GM10266 (cell line): Measurements from ENCODE around the gene GALNT15.

ENCODE experiments used
- DNase-seq: peaks from one replicate; pipeline ENCODE4 v3.0.0; 2012; ENCODE audit errors: extremely low spot score
- TF ChIP-seq, protein P1 (sequence below): IDR thresholded peaks from 2 replicates; pipeline ENCODE4 v1.5.1; 2012; ENCODE audit warnings: mild to moderate bottlenecking, low read depth; ENCODE audit not compliant: control insufficient read depth, insufficient read depth; ENCODE audit errors: missing control alignments

The GALNT15 gene

DNA sequence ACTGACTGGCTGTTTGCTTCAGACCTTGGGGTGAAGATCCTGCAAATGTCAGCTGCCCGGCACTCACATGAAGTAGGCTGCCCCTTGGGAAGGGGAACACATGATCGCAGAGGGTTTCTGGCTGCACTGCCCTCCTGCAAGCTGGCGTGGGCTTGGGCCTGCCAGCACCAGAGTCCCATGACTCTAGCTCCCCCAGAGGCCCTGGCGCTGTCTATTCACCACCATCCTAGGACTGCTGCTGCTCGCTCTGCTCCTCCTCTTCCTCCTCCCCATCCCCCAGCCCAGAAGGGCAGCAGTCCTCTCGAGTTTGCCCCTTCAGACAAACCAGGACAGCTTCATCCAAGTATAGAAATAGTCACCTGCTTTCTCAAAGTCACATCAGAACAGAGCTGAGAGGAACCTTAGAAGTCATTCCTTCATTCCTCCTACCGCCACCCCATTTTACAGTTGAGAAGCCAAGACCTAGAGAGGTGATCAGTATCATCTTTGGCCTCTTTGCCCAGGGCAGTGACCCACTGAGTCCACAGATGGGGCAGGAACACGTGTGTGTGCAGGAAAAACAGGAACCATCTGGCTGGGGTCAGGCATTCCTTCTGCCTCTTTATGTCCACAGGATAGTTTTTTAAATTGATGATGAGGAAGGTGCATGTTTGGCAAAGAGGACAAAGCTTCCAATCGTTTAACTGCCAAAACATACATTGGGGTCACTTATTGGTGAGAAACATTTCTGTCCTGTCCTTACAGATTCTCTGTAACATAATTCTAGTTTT, 77.0 kb downstream of the GALNT15 start:
- TF ChIP-seq, protein P1, sequence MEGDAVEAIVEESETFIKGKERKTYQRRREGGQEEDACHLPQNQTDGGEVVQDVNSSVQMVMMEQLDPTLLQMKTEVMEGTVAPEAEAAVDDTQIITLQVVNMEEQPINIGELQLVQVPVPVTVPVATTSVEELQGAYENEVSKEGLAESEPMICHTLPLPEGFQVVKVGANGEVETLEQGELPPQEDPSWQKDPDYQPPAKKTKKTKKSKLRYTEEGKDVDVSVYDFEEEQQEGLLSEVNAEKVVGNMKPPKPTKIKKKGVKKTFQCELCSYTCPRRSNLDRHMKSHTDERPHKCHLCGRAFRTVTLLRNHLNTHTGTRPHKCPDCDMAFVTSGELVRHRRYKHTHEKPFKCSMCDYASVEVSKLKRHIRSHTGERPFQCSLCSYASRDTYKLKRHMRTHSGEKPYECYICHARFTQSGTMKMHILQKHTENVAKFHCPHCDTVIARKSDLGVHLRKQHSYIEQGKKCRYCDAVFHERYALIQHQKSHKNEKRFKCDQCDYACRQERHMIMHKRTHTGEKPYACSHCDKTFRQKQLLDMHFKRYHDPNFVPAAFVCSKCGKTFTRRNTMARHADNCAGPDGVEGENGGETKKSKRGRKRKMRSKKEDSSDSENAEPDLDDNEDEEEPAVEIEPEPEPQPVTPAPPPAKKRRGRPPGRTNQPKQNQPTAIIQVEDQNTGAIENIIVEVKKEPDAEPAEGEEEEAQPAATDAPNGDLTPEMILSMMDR: no peak
- DNase-seq: no peak

DNA sequence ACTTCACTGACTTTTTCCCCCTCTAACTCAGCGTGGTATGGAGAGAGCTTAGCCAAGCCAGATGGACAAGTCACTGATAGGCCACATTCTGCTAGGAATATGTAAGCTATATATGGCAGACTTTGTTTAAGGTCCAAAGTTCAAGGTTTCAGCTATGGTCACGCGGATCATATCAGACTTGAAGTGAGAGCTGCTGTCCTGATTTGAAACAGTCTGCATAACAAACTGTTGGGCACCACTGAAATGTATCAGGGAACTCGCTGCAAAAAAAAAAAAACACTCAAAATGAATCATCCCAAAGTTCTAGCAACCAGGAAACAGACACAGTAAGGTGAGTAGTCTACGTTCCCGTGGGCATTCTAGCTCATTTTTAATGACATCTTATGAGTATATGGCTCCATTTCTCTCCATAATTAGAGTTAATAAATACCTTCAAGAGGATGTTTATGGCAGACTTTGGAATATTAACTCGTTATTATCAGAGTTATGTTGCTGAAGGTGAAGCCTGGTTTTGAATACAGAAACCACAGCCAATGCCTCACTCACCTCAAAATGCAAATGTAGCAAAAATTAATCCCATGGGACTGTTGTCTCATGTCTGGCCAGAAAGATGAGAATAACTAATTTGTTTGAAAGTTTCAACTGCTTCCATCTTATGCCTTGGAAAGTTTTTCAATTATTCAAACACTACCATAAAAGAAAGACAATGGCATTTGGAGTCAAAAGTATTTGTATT, 77.9 kb downstream of the GALNT15 start:
- TF ChIP-seq, protein P1: no peak
- DNase-seq: no peak

DNA sequence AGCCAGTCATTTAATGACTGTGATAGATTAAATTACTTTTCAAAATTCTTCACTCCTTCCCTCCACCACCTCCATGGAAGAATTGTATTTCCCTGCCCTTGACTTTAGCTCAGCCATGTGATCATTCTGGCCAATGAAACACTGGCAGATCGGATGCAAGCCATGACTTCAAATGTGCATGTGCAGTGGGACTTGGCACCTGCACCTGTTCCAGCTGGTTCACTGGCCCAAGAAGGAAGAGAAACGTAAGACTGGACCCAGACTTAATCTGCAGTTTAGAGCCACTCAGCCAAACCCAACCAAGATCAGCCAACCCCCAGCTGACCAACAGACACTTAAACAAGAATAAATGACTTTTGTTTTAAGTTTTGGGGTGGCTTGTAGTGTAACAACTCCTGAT, 78.5 kb downstream of the GALNT15 start:
- TF ChIP-seq, protein P1: no peak

DNA sequence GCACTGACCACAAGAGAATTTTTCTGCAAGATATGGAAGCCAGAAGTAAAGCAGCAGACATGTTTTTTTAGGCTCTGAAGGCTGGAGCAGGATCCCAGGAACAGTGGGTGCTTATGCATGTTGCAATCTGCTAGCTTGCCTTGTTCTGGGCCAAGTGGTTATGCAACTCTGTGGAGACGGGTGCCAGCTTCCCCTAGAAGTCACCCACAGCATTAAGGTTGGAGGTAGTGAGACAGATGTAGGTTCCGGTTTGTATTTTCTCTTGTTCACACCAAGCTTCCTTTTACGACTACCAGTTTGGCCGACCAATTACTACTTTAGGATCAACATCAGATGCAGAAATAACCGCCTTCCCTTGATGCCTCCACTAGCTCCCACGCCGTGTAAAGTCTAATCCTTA, 79.1 kb downstream of the GALNT15 start:
- DNase-seq: no peak

More for the DNA sequence above, 78.5 kb downstream of the GALNT15 start:
- no peak for DNase-seq

DNA sequence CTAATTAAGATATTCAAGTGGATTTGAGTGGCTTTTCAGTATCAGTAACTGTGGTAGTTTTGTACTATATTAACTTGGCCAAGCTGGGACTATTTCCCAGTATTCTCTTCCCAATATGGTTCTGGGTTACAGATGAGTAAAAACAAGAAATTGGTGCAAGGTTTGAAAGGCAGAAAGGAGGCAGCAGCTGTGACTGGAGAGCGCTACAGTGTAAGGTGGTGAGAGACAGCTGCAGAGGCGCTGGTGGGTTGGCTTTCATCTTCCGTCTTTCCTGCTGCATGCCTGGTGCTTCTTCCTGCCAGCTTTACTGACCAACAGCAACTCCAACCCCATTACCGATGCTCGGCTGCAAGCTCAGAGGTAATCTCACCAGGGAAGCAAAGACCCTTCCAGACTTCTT, 80.4 kb downstream of the GALNT15 start:
- TF ChIP-seq, protein P1: no peak
- no peak for DNase-seq

More for the DNA sequence above, 79.1 kb downstream of the GALNT15 start:
- TF ChIP-seq, protein P1: no peak

DNA sequence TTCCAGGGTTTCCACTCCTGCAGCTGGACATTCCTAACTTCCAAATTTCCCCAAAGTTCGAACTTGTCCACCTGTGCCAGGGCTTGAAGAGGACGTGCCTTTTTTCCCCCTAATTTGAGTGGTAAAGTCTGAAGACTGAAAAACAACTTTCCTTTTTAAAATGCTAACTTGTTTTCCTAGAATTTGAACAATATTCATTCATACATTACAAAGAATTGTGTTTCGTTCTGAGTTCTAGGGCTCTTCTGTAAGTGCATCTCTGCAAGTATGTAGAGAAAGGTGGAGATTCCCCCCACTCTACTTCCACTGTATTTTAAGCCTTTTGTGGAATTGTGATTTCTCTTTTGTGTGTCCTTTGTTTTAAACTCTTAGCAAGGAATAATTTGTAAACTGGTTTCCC, 80.8 kb downstream of the GALNT15 start:
- TF ChIP-seq, protein P1: no peak
- no peak for DNase-seq

DNA sequence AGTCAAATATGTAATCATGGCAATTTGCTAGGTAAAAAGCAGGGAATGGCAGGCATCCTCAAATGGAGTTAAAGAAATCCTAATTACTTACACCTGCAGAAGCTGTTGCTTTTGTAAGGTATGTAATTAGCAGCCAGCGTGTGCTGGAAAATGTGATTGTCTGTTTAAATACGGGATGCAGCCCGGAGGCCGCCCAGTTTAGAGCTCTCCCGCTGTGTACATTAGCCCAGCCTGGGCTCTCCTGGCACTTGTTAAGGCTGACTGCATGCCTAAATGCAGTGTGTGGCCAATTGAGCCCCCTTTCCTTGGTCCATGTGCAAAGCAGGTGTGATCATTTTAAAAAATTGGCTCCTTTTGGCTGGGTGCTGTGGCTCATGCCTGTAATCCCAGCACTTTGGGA, 81.2 kb downstream of the GALNT15 start:
- TF ChIP-seq, protein P1: no peak
- no peak for DNase-seq
